ENCODE measurements around the gene FSD1.

DNA sequence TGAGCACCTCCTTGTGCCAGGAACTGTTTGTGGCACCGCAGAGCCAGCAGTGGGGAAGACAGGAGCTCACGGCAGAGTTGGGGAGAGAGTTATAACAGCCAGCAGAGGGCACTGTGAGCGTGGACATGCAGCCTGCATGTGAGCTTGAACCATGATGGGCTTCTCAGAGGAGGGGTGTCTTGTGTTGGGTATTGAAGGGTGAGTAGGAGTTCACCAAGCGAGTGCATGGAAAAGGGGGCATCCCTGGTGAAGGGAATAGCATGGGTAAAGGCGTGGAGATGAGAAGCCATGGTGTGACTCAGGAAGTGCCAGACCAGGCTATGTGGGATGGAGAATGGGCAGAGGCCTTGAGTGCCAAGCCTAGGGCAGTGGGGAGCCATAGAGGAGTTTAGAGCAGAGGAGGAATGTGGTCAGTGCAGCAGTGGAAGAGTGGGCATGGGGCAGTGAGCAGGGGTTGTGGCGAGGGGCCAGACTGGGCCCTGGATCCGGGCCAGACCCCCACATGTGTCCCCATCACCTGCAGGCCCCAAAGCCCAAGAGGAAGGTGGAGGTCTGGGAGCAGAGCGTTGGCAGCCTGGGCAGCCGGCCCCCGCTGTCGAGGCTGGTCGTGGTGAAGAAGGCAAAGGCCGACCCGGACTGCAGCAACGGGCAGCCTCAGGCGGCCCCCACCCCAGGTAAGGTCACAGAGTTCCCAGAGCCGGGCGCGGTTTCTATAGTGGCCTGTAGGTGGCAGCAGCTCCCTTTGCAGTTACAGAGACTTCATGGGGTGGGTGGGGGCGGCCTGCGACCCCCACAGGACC lies 37.1 kb upstream of the FSD1 start:
- TF ChIP-seq CTCF (IDR thresholded peaks at IDR 0.05 in 2 of 3, conservative IDR thresholded peaks at IDR 0.05 in 1 of 3; ENCODE audit: insufficient read depth in 2 of 3, low read depth in 1 of 3, low read length in 3 of 3) (peak; percentile 88 to 93 (median 91)), RNF2 (IDR thresholded peaks at IDR 0.05) (no peak), PHF20 (IDR thresholded peaks at IDR 0.05; ENCODE audit: partially characterized antibody) (no peak), KLF16 (IDR thresholded peaks at IDR 0.05) (no peak), PHF21A (IDR thresholded peaks at IDR 0.05; ENCODE audit: borderline replicate concordance, low read depth) (no peak), NONO (IDR thresholded peaks at IDR 0.05; ENCODE audit: low read depth in 2 of 2, low read length in 1 of 2) (no peak), ZNF134 (CRISPR knock-in tag; conservative IDR thresholded peaks at IDR 0.05) (no peak), E2F6 (IDR thresholded peaks at IDR 0.05; ENCODE audit: borderline replicate concordance in 1 of 2, extremely low read depth in 1 of 2, insufficient read depth in 1 of 2, insufficient read length in 1 of 2, low read depth in 1 of 2, low read length in 1 of 2, poor library complexity in 1 of 2, severe bottlenecking in 1 of 2) (no peak), ZNF609 (CRISPR knock-in tag; IDR thresholded peaks at IDR 0.05; ENCODE audit: borderline replicate concordance) (no peak), ZNF384 (IDR thresholded peaks at IDR 0.05; ENCODE audit: low read depth, low read length) (peak; percentile 29; the same call in 1 of the 2 replicates)
- TF ChIP-seq, protein P1, sequence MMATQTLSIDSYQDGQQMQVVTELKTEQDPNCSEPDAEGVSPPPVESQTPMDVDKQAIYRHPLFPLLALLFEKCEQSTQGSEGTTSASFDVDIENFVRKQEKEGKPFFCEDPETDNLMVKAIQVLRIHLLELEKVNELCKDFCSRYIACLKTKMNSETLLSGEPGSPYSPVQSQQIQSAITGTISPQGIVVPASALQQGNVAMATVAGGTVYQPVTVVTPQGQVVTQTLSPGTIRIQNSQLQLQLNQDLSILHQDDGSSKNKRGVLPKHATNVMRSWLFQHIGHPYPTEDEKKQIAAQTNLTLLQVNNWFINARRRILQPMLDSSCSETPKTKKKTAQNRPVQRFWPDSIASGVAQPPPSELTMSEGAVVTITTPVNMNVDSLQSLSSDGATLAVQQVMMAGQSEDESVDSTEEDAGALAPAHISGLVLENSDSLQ (IDR thresholded peaks at IDR 0.05), result no peak
- TF ChIP-seq, protein P2, sequence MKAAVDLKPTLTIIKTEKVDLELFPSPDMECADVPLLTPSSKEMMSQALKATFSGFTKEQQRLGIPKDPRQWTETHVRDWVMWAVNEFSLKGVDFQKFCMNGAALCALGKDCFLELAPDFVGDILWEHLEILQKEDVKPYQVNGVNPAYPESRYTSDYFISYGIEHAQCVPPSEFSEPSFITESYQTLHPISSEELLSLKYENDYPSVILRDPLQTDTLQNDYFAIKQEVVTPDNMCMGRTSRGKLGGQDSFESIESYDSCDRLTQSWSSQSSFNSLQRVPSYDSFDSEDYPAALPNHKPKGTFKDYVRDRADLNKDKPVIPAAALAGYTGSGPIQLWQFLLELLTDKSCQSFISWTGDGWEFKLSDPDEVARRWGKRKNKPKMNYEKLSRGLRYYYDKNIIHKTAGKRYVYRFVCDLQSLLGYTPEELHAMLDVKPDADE (conservative IDR thresholded peaks at IDR 0.05; ENCODE audit: control insufficient read depth, low read depth, low read length), result no peak
